Measurements from ENCODE around the gene ESYT3. TPM values are rescaled to one million over a fixed set of nuclear protein-coding genes. Genes with fewer than 3 reads are reported as not detected.

ESYT3 gene
- total RNA-seq, 1 experiment from 2014 or later: 7.6 TPM

- H3K4me1 ChIP-seq: peaks cover 12% of the 10 kb centered on the region
- Mint-ChIP-seq H3K36me3 (ENCODE audit: insufficient read depth, unreplicated experiment) (no peaks in the 10 kb centered on the region), H3K27me3 (ENCODE audit: insufficient read depth, unreplicated experiment) (no peaks in the 10 kb centered on the region), H3K4me1 (ENCODE audit: low read depth, unreplicated experiment) (peaks cover 18% of the 10 kb centered on the region), H3K9me3 (ENCODE audit: unreplicated experiment) (no peaks in the 10 kb centered on the region), H3K4me3 (ENCODE audit: unreplicated experiment) (no peak overlapping the region), H3K27ac (ENCODE audit: unreplicated experiment) (no peak overlapping the region)
- H3K4me3 ChIP-seq (ENCODE audit: low read depth, low read length): no peak overlapping the region
- CTCF ChIA-PET: no interaction called here
- intact Hi-C loops (cut with micrococcal nuclease; ENCODE audit: unreplicated experiment): no loop called here
- H3K36me3 ChIP-seq (ENCODE audit: control insufficient read depth, insufficient read depth, low read length): no peaks in the 10 kb centered on the region
- no TSS peak for BruUV-seq (replicated peaks)
- H3K27me3 ChIP-seq (replicated peaks; ENCODE audit: control insufficient read depth, insufficient read depth, low read length): no peaks in the 10 kb centered on the region
- H3K9me3 ChIP-seq: no peaks in the 10 kb centered on the region
- POLR2A ChIA-PET: no interaction called here
- no peak for TF ChIP-seq CTCF (IDR thresholded peaks at IDR 0.05; ENCODE audit: insufficient read depth in 1 of 2, low read depth in 1 of 2, low read length in 1 of 2, severe bottlenecking in 1 of 2, unreplicated experiment in 1 of 2)
- DNase-seq: no peak
Measured at GRCh38 chr3:138405001-138405400, 29.4 kb upstream of the ESYT3 start.

- CTCF ChIA-PET: no interaction called here
- no peak for TF ChIP-seq CTCF (IDR thresholded peaks at IDR 0.05; ENCODE audit: insufficient read depth in 1 of 2, low read depth in 1 of 2, low read length in 1 of 2, severe bottlenecking in 1 of 2, unreplicated experiment in 1 of 2)
- Mint-ChIP-seq H3K4me3 (ENCODE audit: unreplicated experiment) (no peak overlapping the region), H3K36me3 (ENCODE audit: insufficient read depth, unreplicated experiment) (no peaks in the 10 kb centered on the region), H3K27ac (ENCODE audit: unreplicated experiment) (no peak overlapping the region), H3K27me3 (ENCODE audit: insufficient read depth, unreplicated experiment) (no peaks in the 10 kb centered on the region), H3K9me3 (ENCODE audit: unreplicated experiment) (no peaks in the 10 kb centered on the region), H3K4me1 (ENCODE audit: low read depth, unreplicated experiment) (peaks cover 13% of the 10 kb centered on the region)
- Histone ChIP-seq H3K27me3 (replicated peaks; ENCODE audit: control insufficient read depth, insufficient read depth, low read length) (no peaks in the 10 kb centered on the region), H3K4me3 (ENCODE audit: low read depth, low read length) (no peak overlapping the region), H3K9me3 (no peaks in the 10 kb centered on the region), H3K36me3 (ENCODE audit: control insufficient read depth, insufficient read depth, low read length) (no peaks in the 10 kb centered on the region), H3K4me1 (peaks cover 8% of the 10 kb centered on the region)
- DNase-seq: no peak
- no TSS peak for BruUV-seq (replicated peaks)
- POLR2A ChIA-PET: no interaction called here
- intact Hi-C loops (cut with micrococcal nuclease; ENCODE audit: unreplicated experiment): no loop called here
Measured at GRCh38 chr3:138405486-138405885, 28.9 kb upstream of the ESYT3 start.

GRCh38 chr3:138406606-138407005 is 27.8 kb upstream of the ESYT3 start:
- no TSS peak for BruUV-seq (replicated peaks)
- no peaks in the 10 kb centered on the region for H3K27me3 Mint-ChIP-seq (ENCODE audit: insufficient read depth, unreplicated experiment)
- peaks cover 7% of the 10 kb centered on the region for H3K4me1 Mint-ChIP-seq (ENCODE audit: low read depth, unreplicated experiment)
- intact Hi-C loops (cut with micrococcal nuclease; ENCODE audit: unreplicated experiment): no loop called here
- no peaks in the 10 kb centered on the region for H3K27me3 ChIP-seq (replicated peaks; ENCODE audit: control insufficient read depth, insufficient read depth, low read length)
- H3K36me3 Mint-ChIP-seq (ENCODE audit: insufficient read depth, unreplicated experiment): no peaks in the 10 kb centered on the region
- H3K36me3 ChIP-seq (ENCODE audit: control insufficient read depth, insufficient read depth, low read length): no peaks in the 10 kb centered on the region
- no peak overlapping the region for H3K4me3 Mint-ChIP-seq (ENCODE audit: unreplicated experiment)
- TF ChIP-seq CTCF (IDR thresholded peaks at IDR 0.05; ENCODE audit: insufficient read depth in 1 of 2, low read depth in 1 of 2, low read length in 1 of 2, severe bottlenecking in 1 of 2, unreplicated experiment in 1 of 2): no peak
- ChIA-PET CTCF (no interaction called here), POLR2A (no interaction called here)
- no peaks in the 10 kb centered on the region for H3K4me1 ChIP-seq
- no peak for DNase-seq
- no peak overlapping the region for H3K4me3 ChIP-seq (ENCODE audit: low read depth, low read length)
- no peak overlapping the region for H3K27ac Mint-ChIP-seq (ENCODE audit: unreplicated experiment)
- H3K9me3 Mint-ChIP-seq (ENCODE audit: unreplicated experiment): no peaks in the 10 kb centered on the region
- no peaks in the 10 kb centered on the region for H3K9me3 ChIP-seq
